HG03571 (cell line): ENCODE measurements around the gene KNDC1.
"Not testable (repeated sequence)": the region's sequence is repeated elsewhere in the genome, so short reads cannot be mapped to it uniquely, and the experiment has no call there.

Experiments
- ATAC-seq: cut with Tn5 transposase; IDR thresholded peaks from one replicate; pipeline ENCODE4 v1.9.1; 2021; ENCODE audit not compliant: unreplicated experiment

The KNDC1 gene

DNA sequence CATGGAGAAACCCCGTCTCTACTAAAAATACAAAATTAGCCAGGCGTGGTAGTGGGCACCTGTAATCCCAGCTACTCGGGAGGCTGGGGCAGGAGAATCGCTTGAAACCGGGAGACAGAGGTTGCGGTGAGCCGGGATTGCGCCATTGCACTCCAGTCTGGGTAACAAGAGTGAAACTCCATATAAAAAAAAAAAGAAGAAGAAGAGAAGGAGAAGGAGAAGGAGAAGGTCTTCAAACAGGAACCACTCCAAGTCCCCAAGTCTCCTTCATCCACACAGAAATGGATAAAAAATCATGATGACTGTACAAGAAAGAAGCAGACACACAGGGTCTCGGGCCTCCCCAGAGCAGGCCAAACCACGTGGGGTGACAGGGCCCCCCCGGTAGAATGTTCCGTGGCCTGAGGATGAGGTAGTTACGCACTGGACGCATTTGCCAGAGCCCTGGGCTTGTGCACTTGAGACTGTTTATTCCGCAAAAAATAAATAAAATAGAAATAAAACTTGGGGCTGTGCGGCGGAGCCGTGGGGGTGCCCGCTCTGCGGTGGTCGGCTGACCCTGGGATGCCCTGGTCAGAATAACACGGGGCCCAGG lies 93.4 kb downstream of the KNDC1 start:
- no peak for ATAC-seq

DNA sequence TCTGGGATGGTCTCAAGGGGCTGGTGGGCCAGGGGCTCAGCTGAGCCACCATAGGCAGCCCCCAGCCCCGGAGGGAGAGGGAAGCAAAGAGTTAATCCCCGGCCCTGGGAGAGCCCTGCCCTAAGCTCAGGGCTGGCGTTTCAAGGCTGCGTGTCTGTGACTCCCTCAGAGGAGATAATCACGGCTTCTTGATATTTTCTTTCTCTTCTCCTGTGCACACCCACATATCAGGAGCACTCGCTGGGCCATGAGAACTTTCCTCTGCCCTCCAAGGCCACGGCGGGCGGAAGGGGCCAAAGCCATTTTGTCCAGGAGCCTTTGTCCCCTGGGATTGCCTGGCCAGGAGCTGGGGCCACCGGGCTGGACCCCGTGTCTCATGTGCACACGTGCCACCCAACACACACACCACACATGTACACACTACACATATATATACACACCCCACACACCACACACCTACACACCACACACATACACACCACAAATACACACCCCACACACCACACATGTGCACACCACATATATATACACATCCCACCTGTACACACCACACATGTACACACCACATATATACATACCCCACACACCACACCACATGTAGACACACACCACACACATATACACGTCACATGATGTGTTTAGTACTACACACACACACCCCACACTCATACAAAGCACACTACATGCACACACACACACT lies 94.6 kb downstream of the KNDC1 start:
- ATAC-seq = no peak

DNA sequence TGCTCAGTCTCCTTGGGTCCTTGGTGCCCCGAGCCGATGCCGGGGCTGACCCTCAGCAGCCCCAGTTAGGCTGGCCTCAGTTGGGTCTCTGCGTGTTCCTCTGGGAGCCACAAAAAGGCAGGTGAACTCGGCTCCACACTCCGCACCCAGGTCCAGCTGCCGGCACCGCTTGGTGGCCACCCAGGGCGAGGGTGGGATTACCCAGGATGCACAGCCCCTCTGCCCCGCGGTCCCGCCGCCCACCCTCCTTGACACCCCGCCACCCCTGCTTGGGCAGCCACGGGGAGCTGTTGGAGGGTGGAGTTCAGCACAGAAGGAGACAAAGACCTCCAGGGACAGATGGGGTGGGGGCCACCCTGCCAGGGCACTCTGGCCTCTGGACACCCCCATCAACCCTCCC lies 95.3 kb downstream of the KNDC1 start:
- ATAC-seq = no peak

GRCh38 chr10:133257489-133258065 lies 97.6 kb downstream of the KNDC1 start:
- ATAC-seq = no peak

DNA sequence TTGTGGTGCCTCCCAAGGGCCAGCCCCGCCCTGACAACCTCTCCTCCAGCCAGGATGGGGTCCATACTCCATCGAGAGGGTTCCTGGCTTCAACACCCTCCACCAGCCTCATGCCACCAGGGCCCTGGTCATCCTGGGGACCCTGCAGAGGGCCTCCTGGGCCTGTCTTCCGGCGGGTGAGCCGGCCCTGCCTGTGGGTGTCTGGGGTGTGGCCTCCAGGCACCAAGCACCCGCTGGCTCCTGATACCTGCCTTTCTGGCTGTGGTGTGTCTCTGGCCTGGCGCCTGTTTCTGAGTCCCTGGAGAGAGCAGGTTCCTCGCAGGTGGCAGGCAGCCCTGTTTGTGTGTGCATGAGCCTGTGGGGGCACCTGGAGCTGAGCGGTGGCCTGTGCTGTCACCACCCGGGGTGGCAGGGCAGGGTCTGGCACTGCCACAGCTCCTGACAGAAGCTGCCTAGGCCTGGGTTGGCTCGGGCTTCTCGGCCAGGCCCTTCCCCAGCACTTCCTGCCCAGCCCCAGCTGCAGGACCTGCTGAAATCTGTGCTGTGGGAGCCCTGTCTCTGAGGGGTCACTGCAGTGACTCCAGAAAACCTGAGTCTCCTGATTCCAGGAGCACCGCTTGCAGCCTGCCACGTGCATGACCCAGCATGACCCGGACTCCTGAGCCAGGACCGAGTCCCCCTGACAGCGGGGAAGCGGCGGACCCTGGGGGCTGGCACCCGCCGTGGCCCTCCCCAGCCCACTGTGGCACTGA lies 98.2 kb downstream of the KNDC1 start:
- no peak for ATAC-seq

DNA sequence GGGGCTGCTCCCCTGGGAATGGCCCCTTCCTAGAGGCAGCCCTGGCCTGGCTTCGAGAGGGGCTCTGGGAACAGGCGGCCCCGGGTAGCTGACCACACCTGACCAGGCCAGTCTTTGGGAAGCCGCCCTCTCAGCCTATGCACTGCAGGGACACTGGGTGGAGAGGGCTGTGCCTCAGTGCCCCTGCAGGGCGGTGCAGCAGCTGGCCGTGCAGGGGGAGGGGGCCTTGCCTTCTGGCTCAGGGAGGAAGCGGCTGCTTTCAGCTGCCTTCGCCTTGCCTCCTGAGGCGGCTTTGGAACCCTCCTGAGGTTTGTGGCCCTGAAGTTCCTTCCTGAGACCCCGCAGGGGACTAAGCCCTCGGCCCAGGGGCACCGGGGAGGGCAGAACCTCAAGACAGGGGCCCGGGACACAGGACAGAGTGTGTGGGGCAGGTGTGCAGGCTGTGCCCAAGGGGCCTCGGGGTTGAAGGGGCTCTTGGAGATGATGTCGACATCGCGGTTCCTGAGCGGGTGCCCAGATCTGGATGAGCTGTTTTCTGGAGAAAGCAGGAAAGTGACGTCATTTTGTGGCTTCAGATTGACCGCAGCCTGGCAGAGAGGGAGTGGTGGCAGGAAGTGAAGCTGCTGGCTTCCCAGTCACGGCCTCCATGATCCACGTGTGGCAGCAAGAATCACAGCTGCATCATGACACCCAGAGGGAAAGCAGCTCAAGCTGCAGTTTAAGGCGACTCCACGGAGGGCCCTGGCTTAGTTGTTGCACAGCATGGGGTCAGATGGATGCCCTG lies 99.0 kb downstream of the KNDC1 start:
- no peak for ATAC-seq

GRCh38 chr10:133259602-133259989 lies 99.6 kb downstream of the KNDC1 start:
- ATAC-seq = no peak

DNA sequence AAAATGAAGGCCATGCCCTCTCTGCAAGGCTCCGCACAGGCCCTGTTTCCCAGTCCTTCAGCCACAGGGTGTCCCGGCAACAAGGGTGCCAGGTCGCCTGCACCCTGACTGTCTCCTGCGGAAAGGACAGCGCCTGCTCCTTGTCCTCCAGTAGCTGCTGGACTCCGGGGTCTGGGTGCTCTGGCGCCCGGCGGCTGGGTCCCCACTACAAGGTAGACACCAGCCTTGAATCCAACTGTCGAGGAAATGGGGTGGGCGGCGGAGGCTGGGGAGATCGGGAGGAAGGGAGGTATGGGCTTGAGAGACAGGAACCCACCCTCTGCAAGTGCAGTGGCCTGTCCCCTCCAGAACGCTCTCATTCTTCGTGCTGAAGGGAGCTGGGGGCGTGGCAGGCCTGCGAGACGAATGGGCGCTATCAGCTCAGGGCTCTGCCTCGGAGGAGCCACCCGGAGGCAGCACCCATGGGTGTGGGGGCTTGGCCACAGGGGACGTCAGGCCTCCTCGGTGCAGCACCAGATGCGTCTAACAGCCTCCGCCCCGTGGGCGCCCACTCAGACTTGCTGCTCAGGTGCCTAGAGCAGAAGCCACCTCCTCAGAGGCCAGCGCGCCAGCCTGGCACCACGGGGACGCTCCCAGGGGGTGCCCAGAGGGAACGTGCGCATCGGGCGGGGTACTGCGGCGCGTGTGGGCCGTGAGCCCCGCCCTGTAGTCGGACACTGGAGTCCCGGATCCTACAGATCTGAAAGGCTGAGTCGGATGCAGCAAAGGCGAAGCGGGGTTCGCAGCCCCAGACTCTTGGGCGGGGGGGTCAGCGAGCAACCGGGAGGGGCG lies 101.1 kb downstream of the KNDC1 start:
- ATAC-seq = peak; percentile 35

GRCh38 chr10:133261726-133262325 lies 101.8 kb downstream of the KNDC1 start:
- peak; percentile 44 for ATAC-seq

GRCh38 chr10:133262696-133263095 lies 102.7 kb downstream of the KNDC1 start:
- no peak for ATAC-seq

- no peak for ATAC-seq
Measured at GRCh38 chr10:133263674-133264073, 103.7 kb downstream of the KNDC1 start.

- ATAC-seq = no peak
Measured at GRCh38 chr10:133264461-133264860, 104.4 kb downstream of the KNDC1 start.

GRCh38 chr10:133265052-133265451 lies 105.0 kb downstream of the KNDC1 start:
- not testable (repeated sequence) for ATAC-seq

- no peak for ATAC-seq
Measured at GRCh38 chr10:133266056-133266795, 106.2 kb downstream of the KNDC1 start.

DNA sequence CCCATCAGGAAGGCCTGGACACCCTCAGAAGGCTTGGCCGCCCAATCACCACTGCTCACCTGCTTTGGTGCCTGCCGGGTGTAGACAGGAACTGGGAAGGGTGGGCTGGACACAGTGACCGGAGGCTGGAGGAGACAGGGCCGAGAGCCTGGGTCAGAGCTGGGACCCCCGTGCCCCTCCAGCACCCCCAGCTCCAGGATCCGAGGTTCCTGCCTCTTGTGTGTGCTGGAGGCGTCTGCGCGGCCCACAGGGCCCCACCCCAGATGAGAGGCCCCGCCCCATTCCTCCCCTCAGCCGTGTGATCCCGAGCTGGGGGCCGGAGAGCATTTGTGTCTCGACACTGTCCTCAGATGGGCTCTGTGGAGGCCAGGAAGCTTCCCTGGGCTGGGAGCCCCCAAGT lies 107.3 kb downstream of the KNDC1 start:
- ATAC-seq = no peak

DNA sequence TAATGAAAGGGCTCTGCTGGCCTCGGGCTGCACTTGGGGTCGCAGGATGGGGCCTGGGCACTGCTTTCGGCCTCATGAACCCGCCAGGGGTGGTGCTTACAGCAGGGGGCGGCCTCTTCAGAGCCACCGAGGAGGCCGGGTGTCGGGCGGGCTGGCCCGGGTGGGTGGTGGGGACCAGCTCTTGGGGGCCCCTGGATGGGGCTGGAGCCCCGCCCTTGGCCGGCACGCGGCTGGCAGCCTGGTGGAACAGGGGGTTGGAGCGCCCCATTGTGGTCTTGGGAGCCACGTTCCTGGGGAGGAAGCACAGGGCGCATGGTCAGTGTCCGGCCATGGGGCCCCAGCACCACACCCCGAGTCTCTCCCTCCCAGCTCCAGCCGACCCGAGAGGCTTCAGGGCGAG lies 107.8 kb downstream of the KNDC1 start:
- ATAC-seq = no peak

GRCh38 chr10:133268532-133268931 lies 108.5 kb downstream of the KNDC1 start:
- ATAC-seq = no peak

DNA sequence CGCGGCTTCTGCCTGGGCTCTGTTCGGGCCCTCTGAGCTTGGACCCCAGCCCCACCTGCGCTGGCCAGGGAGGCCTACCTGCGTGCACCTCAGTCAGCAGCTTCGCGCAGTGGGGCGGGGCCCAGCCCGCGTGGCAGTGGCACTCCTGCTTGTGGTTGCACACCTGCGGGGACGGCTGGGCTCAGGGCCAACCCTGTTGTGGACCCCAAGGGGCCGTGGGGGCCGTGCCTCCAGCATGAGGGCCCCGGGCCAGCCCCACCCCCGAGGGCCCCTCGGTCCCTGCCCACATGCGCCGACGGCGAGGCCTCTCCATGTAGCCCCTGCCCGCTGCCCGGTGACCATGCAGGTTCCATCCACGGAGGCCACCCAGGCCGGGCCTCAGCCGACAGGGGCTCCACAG lies 109.3 kb downstream of the KNDC1 start:
- ATAC-seq = no peak

DNA sequence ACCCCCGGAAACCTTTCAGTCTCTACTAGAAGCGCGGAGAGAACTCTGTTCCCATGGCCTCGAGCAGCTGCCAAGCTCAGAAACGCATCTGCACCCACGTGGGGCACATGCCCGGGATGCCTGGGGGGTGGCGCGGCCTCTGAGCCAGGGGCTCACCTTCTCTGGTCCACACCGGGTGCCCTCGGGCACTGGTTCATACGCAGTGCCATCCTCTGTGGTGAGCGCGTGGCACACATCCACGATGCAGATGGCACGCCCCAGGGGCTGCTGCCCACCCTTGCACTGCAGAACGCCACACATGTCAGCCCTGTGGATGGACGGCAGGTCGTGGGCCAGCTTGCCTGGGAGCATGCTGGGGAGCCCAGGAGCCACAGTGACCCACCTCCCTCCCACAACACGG lies 110.2 kb downstream of the KNDC1 start:
- ATAC-seq = no peak
